Measurements from ENCODE around the gene OASL.
"Not testable (repeated sequence)": the region's sequence is repeated elsewhere in the genome, so short reads cannot be mapped to it uniquely, and the experiment has no call there.

The OASL gene

DNA sequence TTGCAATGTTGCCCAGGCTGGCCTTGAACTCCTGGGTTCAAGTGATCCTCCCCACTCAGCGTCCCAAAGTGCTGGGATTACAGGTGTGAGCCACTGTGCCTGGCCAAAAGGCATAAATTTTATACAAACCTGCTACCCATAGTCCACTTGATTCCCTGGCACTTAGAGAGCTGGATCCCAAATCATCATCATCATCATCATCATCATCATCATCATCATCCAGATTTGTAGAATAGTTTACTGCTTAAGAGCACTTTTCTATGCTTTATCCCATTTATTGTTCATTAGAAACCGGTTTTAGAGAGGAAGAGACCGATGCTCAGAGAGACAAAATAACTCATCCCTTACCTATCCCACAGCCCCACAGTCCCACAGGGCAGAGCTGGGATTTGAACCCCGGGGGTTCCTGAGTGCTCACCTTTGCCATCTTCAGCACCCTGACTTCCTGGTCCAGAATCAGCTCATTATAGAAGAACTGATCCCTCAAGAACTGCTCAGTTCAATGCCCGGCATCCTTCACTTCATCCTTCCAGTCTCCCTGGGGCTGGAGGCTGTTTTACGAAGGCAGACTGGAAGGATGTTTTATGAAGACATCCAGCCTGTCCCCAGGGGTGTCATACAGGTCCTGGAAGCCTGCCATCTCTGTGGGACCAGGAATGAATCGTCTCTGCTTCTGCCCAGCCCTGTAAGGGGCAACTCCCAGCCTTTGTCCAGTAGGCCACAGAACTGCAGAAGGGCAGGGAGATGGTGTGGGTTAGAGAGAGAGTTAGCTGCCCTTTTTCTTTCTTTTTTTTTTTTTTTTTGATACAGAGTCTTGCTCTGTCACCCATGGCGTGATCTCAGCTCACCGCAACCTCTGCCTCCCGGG lies 20.2 kb upstream of the OASL start:
- DNase-seq (ENCODE audit: low read depth in 2 of 2), result no peak

DNA sequence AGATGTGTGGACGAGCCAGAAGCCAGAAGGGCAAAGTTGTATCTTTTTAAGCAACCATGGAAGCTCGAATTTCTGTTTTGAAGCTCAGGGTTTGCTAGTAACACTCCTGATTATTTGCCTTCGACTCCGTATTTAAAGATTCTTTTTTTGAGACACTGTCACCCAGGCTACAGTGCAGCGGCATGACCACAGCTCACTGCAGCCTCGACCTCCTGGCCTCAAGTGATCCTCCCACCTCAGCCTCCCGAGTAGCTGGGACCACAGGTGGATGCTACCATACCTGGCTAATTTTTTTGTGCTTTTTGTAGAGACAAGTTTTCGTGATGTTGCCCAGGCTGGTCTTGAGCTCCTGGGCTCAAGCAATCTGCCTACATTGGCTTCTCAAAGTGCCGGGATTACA lies 18.7 kb upstream of the OASL start:
- DNase-seq (ENCODE audit: low read depth in 2 of 2), result no peak

DNA sequence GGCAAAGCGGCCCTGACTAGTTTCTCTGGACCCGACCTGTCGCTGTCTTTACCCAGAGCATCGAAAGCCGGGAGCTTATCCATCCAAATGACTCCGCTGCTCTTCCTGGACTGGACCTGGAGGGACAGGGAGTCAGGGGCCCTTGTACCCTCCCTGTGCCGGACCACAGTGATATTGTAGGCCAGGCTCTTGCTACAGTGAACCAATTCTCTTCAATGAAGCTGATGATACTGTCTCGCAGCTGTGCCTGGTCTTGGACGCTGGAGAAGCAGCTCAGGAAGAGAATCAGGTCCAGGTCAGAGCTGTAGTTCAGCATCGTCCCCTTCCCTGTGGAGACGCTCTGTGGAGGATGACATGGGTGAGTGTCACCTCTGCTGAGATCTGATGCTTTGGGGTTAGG lies 14.7 kb upstream of the OASL start:
- DNase-seq (ENCODE audit: low read depth in 2 of 2), result no peak

DNA sequence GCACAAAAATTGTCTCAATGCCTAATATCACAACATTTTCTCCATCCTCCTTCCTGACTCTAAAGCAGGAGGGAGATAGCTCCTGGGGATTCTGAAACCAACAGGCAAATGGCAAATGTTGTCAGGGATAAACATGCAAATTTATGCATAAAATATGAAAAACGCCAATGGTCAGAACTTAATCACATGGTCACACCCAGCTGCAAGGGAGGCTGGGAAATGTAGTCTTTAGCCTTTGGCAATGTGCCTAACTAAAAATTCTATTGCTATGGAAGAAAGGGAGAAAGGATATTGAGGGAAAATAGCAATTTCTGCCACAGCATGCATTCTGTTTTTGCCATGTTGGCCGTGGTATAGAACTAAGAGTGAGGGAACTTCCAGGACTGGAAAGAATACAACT lies 11.7 kb upstream of the OASL start:
- no peak for DNase-seq (ENCODE audit: low read depth in 2 of 2)

DNA sequence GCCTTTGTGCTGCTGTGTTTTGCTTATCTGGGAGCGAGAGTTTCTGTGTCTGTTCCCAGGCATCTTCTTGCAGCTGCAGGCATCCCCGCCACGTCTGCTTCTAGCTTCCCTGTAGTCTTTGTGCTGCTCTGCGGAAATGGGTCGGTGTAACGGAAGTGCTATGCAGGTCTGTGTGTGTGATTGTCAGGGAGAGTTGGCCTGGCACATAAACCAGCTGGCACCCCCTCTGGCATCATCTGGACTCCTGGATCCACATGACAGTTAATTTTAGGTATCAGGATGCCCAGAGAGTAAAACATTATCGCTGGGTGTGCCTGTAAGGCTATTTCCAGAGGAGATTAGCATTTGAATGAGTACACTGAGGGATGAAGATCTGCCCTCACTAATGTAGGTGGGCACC lies 9.4 kb upstream of the OASL start:
- DNase-seq (ENCODE audit: low read depth in 2 of 2), result no peak

DNA sequence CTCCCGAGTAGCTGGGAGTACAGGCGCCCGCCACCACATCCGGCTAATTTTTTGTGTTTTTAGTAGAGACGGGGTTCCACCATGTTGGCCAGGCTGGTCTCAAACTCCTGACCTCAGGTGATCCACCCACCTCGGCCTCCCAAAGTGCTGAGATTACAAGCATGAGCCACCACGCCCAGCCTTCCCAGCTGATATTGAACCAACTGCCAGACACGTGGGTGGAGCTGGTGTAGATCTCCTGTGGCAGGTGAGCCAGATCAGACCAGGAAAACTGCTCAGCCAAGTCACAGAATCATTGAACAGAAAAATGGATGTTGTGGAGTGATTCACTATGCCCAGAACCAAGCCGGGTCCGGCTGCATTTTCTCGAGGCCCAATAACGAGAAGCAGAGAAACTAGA lies 8.4 kb upstream of the OASL start:
- DNase-seq (ENCODE audit: low read depth in 2 of 2), result not testable (repeated sequence)

DNA sequence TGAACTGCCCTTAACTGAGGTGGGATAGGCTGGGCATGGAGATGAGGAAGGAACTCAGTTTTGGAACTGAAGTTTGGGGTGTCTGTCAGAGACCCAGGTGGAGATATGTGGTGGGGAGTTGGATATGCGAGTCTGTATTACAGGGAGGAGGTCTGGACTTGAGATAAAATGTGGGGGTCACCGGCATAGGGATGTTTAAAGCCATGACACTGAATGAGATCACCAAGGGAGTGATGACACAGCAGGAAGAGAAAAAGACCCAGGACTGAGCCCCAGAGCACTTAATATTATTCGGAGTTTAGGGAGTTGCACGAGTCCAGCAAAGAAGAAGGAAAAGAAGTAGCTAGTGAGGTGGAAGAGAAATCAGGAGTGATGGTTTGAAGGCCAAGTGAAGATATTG lies 4.0 kb upstream of the OASL start:
- DNase-seq (ENCODE audit: low read depth in 2 of 2), result no peak

DNA sequence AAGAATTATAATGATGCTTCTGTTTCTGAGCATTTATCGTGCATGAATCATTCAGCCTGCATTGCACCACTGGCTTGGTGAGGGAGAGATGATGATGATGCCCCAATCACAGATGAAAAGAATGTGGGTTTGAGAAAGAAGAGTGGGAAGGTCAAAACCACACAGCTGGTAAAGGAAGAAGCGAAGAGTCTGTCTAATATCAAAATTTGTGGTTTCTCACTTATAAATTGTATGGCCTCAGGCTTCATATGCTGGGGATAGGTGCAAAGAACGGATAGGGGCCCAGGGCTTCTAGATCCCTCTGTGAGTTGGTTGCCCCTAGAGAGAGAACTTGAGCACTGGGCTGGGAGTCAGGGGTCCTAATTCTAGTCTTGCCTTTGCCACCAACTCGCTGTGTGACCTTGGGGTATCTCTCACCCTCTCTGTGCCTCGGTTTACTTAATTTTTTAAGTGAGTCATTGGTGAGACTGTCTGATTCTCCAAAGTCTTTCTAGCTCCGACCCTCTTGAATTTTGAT lies 2.2 kb downstream of the OASL start:
- DNase-seq (ENCODE audit: low read depth in 2 of 2), result no peak

DNA sequence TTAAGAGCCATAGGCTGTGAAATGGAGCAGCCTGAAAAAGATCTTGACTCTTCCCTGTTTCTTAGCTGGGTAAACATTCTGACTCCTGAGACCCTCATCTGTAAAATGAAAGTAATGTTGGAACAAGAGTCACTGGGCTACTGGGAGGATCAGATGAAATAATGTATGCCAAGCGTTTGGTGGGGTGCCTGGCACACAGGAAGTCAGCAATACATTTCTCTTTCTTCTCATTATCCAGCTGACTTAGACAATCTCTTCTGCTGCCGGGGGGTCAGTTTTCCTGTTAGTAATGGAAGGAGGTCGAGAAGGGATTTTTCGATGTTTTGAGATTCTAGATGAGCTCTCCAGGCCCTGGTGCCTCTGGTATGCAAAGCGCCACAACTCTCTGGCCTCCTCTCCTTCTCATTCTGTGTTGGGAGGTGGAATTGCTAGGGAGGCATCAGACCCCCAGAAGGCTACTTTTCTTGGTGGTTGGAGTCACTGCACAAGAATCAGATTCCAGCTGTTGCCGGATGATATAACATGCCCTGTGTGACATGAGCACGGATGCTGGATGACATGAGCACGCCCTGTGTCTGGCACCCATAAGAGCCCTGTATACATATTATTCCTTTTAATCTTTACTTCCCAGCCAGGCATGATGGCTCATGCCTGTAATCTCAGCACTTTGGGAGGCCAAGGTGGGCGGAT lies 4.3 kb downstream of the OASL start:
- no peak for DNase-seq (ENCODE audit: low read depth in 2 of 2)

DNA sequence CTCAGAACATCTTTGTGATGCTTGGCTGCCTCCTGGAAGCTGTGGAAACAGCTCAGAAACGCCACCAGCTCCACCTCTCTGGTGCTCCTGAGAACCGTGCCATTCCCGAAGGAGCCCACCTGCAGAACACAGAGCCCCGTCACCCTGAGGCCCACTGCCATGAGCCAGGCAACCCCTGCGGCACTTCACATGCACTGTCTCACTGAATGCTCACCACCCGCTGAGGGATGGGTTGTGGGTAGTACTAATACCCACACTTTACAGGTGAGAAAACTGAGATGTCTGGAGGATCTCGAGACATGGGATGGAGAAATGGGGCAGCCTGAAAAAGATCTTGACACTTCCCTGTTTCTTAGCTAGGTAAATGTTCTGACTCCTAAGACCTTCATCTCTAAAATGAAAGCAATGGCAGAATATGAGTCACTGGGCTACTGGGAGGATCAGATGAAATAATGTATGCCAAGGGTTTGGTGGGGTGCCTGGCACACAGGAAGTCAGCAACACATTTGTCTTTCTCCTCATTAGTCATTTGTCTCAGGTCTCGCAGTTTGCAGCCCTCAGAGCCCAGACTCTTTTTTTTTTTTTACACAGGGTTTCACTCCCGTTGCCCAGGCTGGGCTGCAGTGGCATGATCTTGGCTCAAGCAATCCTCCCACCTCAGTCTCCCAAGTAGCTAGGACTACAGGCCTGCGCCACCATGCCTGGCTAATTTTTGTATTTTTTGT lies 5.3 kb downstream of the OASL start:
- DNase-seq (ENCODE audit: low read depth in 2 of 2), result peak; percentile 29 to 41

DNA sequence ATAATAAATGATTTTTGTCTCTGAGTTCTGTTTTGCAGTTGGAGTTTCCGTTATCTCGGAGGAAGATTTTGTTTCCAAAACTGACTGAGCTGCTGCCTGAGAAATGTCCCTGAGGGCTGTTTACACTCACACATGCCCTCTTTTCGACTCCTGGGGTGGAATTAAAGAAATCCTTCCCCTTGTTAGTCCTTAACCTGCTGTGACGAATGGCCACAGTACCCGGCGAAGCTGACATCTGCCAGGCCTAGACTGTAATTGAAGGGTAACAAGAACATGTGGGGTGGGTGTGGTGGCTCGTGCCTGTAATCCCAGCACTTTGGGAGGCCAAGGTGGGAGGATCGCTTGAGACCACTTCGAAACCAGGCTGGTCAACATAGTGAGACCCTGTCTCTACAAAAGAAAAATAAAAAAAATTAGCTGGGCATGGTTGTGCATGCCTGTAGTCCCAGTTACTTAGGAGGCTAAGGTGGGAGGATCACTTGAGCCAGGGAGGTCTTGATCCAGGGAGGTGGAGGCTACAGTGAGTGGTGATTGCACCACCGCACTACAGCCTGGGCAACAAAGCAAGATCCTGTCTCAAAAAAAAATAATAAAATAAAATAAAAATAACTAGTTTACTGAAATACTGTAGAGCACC lies 8.4 kb downstream of the OASL start:
- DNase-seq (ENCODE audit: low read depth in 2 of 2), result no peak

DNA sequence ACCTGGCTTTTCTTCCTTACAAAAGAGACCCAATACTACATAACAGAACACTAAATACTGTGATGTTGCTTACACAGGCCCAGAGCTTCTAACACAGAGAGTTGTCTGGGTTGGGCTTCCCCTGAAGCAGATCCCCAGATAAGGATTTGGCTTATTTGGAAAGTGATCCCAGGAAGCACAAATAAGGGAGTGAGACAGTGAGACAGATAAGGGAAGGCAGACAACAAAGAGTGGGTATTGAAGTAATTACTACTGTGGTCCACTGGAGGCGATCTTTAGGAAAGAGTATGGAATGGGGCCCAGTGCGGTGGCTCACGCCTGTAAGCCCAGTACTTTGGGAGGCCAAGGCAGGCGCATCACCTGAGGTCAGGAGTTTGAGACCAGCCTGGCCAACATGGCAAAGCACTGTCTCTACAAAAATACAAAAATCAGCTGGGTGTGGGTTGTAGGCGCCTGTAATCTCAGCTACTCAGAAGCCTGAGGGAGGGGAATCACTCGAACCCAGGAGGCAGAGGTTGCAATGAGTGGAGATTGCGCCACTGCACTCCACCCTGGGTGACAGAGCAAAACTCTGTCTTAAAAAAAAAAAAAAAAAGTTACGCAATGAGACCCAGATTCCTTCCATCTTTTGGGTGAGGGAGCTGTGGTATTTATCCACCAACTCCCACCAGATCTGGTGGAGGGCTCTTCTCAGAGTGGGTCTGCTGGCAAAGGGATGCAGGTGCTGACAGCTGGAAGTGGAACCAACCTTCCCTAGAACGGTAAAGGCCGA lies 12.6 kb downstream of the OASL start:
- DNase-seq (ENCODE audit: low read depth in 2 of 2), result no peak

DNA sequence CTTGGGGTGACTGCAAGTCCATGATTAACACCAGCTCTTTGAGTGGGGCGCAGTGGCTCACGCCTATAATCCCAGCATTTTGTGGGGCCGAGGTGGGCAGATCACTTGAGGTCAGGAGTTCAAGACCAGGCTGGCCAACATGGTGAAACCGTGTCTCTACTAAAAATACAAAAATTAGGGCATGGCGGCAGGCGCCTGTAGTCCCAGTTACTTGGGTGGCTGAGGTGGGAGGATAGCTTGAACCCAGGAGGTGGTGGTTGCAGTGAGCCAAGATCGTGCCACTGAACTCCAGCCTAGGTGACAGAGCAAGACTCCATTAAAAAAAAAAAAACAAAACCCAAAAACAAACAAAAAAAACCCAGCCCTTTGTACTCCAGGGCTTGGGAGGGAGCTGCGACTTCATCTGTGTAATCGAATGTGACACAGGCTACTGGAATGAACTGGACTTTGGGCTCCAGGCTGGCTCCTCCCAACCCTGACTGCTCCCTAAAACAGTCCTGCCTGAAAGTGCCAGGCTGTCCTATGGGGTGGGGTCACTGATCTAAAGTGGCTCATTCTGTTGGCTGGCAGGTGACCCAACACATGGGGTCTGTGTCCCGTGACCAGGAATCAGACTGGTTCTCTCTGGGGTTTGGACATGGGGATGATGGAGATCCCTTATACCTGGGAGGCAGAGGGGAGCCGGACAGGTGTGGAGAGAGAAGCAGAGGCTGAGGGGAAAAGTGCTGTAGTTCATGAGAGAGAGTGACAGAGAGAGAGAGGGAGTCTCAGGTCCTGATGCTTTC lies 13.4 kb downstream of the OASL start:
- DNase-seq (ENCODE audit: low read depth in 2 of 2), result no peak

DNA sequence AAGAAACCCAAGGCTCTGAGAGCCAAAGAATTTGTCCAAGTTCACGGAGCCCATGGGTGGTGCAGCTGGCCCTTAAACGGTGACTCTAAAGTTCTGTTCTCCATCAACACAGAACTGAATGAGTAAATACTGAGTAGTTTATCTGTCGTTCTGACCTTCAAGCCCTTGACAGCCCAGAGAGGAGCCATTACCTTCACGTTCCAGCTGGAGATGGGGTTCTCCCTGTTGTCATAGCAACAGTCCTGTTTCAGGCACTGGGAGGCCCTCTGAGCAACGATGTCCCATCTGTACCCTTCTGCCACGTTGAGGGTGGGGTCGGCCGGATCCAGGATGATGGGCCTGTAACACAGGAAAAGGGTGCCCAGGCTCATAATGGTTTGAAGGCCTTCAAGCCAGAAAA lies 15.2 kb downstream of the OASL start:
- no peak for DNase-seq (ENCODE audit: low read depth in 2 of 2)

DNA sequence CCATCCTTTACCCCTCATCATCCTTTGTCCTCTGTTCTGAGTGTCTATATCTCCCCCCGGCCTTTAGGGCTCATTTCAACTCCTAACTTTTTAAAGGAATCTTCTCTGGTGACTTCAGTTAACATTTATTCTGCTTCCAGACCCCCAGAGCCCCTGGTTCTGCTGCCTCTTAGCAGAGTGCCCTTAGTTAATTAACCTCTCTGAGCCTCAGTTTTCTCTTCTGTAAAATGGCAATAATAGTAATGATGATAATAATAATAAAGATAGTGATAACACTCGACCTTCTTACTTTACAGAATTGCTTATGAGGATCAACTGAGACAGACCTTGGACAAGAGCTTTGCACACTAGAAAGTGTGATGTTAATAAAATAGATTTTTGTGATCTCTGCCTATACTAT lies 16.3 kb downstream of the OASL start:
- no peak for DNase-seq (ENCODE audit: low read depth in 2 of 2)

DNA sequence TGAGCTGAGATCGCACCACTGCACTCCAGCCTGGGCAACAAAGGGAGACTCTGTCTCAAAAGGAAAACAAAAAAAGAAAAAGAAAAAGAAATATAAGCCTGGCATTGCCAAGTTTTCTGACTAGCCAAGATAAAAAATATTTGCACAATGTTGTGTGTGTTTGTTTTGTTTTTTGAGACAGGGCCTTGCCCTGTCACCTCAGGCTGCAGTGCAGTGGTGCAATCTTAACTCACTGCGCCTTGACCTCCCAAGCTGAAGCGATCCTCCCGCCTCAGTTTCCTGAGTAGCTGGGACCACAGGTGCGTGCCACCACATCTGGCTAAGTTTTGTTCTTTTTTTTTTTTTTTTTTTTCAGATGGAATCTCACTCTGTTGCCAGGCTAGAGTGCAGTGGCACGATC lies 17.3 kb downstream of the OASL start:
- DNase-seq (ENCODE audit: low read depth in 2 of 2), result no peak

DNA sequence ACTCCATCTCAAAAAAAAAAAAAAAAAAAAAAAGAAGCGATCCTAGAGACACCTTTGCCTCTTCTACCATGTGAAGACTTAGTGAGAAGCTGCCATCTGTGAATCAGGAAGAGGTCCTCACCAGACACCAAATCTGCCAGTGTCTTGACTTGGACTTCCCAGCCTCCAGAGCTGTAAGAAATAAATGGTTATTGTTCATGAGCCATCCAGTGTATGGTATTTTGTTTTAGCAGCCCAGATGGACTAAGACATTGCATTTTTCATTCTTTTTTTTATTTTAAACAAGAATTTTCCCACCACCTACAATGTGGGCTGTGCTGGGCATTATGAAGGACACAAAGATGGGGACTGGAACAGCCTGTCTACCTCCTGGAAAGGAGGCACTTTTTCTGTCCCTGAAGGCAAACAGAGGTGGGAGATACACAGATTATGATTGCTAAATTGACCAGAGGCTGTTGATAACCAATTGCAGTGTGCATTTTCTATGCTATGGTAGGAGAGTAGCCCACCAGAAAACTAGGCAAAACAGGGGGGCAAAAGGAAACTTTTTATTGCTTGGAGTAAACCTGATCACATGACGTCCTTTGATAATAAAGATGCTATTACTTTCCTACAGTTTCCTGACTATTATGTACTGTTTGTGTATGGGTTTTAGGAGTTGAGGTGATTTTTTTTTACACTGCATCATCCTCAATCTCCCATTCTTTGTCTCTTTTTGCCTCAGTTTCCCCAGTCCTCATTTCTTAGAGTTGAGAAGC lies 20.0 kb downstream of the OASL start:
- DNase-seq (ENCODE audit: low read depth in 2 of 2), result no peak

DNA sequence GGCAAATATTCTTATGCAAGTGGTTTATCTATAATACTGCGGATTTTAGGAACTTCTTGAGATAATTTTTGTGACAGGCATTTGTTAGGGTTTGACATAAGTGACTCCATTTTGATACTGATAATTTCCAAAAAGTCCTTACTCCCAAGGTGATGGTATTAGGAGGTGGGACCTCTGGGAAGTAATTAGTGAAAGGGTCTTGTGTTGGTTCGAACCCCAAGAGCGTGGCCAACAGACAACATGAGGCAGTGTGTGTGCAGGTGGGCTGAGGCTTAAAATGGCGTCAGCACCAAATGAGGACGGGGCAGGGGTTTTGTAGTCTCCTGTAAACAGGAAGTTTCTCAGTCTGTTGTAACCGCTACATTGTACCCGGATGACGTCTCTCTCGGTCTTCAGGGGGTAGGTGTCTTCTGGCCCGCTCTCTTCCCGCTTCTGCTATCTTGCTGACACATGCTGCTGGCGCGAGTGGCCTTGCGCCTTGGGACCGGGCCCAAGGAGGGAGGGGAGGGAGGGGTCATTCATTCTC lies 21.0 kb downstream of the OASL start:
- DNase-seq (ENCODE audit: low read depth in 2 of 2), result no peak

Measured in stimulated activated CD4-positive, alpha-beta T cell treated with anti-CD3 and anti-CD28 coated beads, Interleukin-4, amount 100 ng/mL, for 48 hours (primary cell).